ENCODE measurements around the gene CD164. TPM values are rescaled to one million over a fixed set of nuclear protein-coding genes. Genes with fewer than 3 reads are reported as not detected.
A peak's percentile ranks its signal among the peaks of the same experiment; 100 is the strongest.

Gene CD164
- 100 to 1,000 TPM; 246 to 259 TPM for total RNA-seq
- 291 TPM for polyA plus RNA-seq

- Mint-ChIP-seq H3K27me3 (peaks cover 0 to 2% of the 10 kb centered on the region in 2 donors), H3K27ac (peak within 1 kb of the TSS; percentile 98 to 99 (median 99)), H3K4me1 (peaks cover 43 to 51% (median 43%) of the 10 kb centered on the region in 3 donors), H3K4me3 (peak within 1 kb of the TSS; percentile 92 to 99 (median 97)), H3K36me3 (peaks cover 0 to 43% (median 10%) of the 10 kb centered on the region in 3 donors), H3K9me3 (no peaks in the 10 kb centered on the region)
- DNase-seq: peak; percentile 91 to 97 (median 95)
- Histone ChIP-seq H3K27ac (ENCODE audit: low read depth, low read length) (peak within 1 kb of the TSS; percentile 97), H3K36me3 (ENCODE audit: insufficient read depth, low read length) (peaks cover 10% of the 10 kb centered on the region), H3K4me3 (ENCODE audit: low read length) (peak within 1 kb of the TSS; percentile 88), H3K4me1 (ENCODE audit: insufficient read depth, low read length) (peaks cover 39% of the 10 kb centered on the region), H3K9me3 (ENCODE audit: low read length) (no peaks in the 10 kb centered on the region), H3K27me3 (ENCODE audit: insufficient read depth, low read length, poor library complexity, severe bottlenecking) (no peaks in the 10 kb centered on the region)
- POLR2A ChIA-PET: interaction anchor here (0.5 to 2.9 kb wide), 18 partner anchors 9 to 1121 kb away, joined by 3 to 34 read pairs (median 7); partner anchors contain the start of genes AK9, CEP57L1, FIG4 and MICAL1
- CTCF ChIA-PET: interaction anchor here (0.8 to 4.9 kb wide), 21 partner anchors 8 to 840 kb away, joined by 3 to 73 read pairs (median 6); partner anchors contain the start of genes AK9, CEP57L1, FIG4 and MICAL1
Observed at GRCh38 chr6:109381747-109382575, at the start of gene CD164. CD164 (minus strand) TSS chr6:109382467; CDS start chr6:109382378, 89 bp downstream.

DNA sequence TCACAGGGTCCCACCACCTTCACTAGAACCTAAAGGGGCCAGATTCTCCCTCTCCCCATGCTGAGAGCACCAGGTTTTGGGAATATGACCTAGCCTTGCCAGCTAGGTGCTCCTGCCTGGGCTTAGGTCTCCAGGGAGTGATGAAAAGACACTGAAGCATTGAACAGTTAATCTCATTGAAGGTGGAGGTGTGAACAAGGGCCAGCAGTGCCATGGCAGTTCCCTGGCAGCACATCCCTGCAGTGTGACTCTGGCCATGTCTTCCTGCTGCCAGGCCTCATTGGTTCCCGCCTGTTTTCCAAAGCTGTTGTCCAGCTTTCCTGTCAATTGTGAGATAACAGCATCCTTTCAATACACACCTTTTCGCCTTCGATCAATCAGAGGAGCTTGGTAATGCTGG, 47.2 kb upstream of the CD164 start:
- H3K4me3 Mint-ChIP-seq: no peak overlapping the region
- H3K27ac Mint-ChIP-seq: no peak overlapping the region
- Histone ChIP-seq H3K36me3 (ENCODE audit: insufficient read depth, low read length) (no peaks in the 10 kb centered on the region), H3K4me1 (ENCODE audit: insufficient read depth, low read length) (no peaks in the 10 kb centered on the region), H3K9me3 (ENCODE audit: low read length) (no peaks in the 10 kb centered on the region), H3K4me3 (ENCODE audit: low read length) (no peak overlapping the region), H3K27ac (ENCODE audit: low read depth, low read length) (no peak overlapping the region), H3K27me3 (ENCODE audit: insufficient read depth, low read length, poor library complexity, severe bottlenecking) (no peaks in the 10 kb centered on the region)
- peaks cover 0 to 4% (median 0%) of the 10 kb centered on the region in 3 donors for H3K4me1 Mint-ChIP-seq
- H3K9me3 Mint-ChIP-seq: no peaks in the 10 kb centered on the region
- no peaks in the 10 kb centered on the region for H3K36me3 Mint-ChIP-seq
- ChIA-PET POLR2A (no interaction called here), CTCF (no interaction called here)
- no peak for DNase-seq
- peaks cover 0 to 3% of the 10 kb centered on the region in 2 donors for H3K27me3 Mint-ChIP-seq

GRCh38 chr6:109428889-109429477, 46.7 kb upstream of the CD164 start:
- H3K27ac ChIP-seq (ENCODE audit: low read depth, low read length): no peak overlapping the region
- no peaks in the 10 kb centered on the region for H3K4me1 ChIP-seq (ENCODE audit: insufficient read depth, low read length)
- CTCF ChIA-PET: no interaction called here
- no peaks in the 10 kb centered on the region for H3K9me3 Mint-ChIP-seq
- H3K9me3 ChIP-seq (ENCODE audit: low read length): no peaks in the 10 kb centered on the region
- DNase-seq: no peak
- POLR2A ChIA-PET: no interaction called here
- no peaks in the 10 kb centered on the region for H3K36me3 ChIP-seq (ENCODE audit: insufficient read depth, low read length)
- no peaks in the 10 kb centered on the region for H3K27me3 ChIP-seq (ENCODE audit: insufficient read depth, low read length, poor library complexity, severe bottlenecking)
- peaks cover 0 to 4% (median 0%) of the 10 kb centered on the region in 3 donors for H3K4me1 Mint-ChIP-seq
- H3K4me3 ChIP-seq (ENCODE audit: low read length): no peak overlapping the region
- H3K27ac Mint-ChIP-seq: no peak overlapping the region
- H3K4me3 Mint-ChIP-seq: no peak overlapping the region
- peaks cover 0 to 3% of the 10 kb centered on the region in 2 donors for H3K27me3 Mint-ChIP-seq
- no peaks in the 10 kb centered on the region for H3K36me3 Mint-ChIP-seq

- H3K4me1 Mint-ChIP-seq: peaks cover 0 to 4% (median 0%) of the 10 kb centered on the region in 3 donors
- POLR2A ChIA-PET: no interaction called here
- Histone ChIP-seq H3K4me1 (ENCODE audit: insufficient read depth, low read length) (no peaks in the 10 kb centered on the region), H3K27ac (ENCODE audit: low read depth, low read length) (no peak overlapping the region), H3K27me3 (ENCODE audit: insufficient read depth, low read length, poor library complexity, severe bottlenecking) (no peaks in the 10 kb centered on the region), H3K36me3 (ENCODE audit: insufficient read depth, low read length) (no peaks in the 10 kb centered on the region), H3K4me3 (ENCODE audit: low read length) (no peak overlapping the region), H3K9me3 (ENCODE audit: low read length) (no peaks in the 10 kb centered on the region)
- DNase-seq: no peak
- H3K4me3 Mint-ChIP-seq: no peak overlapping the region
- peak overlapping the region in 1 of 8 donors; percentile 57 for H3K27ac Mint-ChIP-seq
- CTCF ChIA-PET: no interaction called here
- H3K9me3 Mint-ChIP-seq: no peaks in the 10 kb centered on the region
- H3K36me3 Mint-ChIP-seq: peaks cover 0 to 2% (median 0%) of the 10 kb centered on the region in 3 donors
- H3K27me3 Mint-ChIP-seq: peaks cover 0 to 2% of the 10 kb centered on the region in 2 donors
Observed at GRCh38 chr6:109424946-109425345, 42.7 kb upstream of the CD164 start.

DNA sequence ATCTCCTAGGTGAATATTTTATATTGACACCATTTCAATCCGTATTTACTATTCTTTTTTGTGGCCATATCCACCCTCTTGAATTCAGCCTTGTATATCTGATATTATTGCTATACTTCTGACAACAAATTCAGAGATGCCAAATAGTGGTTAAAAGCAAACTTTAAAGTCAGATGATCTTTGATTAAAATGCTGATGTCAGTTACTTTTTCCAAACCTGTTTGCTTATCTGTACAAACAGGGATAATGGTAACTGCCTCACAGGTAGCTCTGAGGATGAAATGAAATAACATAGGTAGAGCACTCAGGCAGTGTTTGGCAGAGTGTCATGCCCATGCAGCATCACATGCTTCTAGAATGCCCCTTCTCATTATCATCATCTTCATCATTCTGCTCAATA, 38.9 kb upstream of the CD164 start:
- Histone ChIP-seq H3K9me3 (ENCODE audit: low read length) (no peaks in the 10 kb centered on the region), H3K27ac (ENCODE audit: low read depth, low read length) (no peak overlapping the region), H3K4me1 (ENCODE audit: insufficient read depth, low read length) (no peaks in the 10 kb centered on the region), H3K27me3 (ENCODE audit: insufficient read depth, low read length, poor library complexity, severe bottlenecking) (no peaks in the 10 kb centered on the region), H3K36me3 (ENCODE audit: insufficient read depth, low read length) (no peaks in the 10 kb centered on the region), H3K4me3 (ENCODE audit: low read length) (no peak overlapping the region)
- peaks cover 2 to 3% of the 10 kb centered on the region in 2 donors for H3K27me3 Mint-ChIP-seq
- H3K27ac Mint-ChIP-seq: no peak overlapping the region
- H3K4me1 Mint-ChIP-seq: peaks cover 0 to 4% (median 0%) of the 10 kb centered on the region in 3 donors
- POLR2A ChIA-PET: no interaction called here
- peaks cover 0 to 2% (median 0%) of the 10 kb centered on the region in 3 donors for H3K36me3 Mint-ChIP-seq
- DNase-seq: no peak
- no peaks in the 10 kb centered on the region for H3K9me3 Mint-ChIP-seq
- H3K4me3 Mint-ChIP-seq: no peak overlapping the region
- CTCF ChIA-PET: no interaction called here

- Histone ChIP-seq H3K9me3 (ENCODE audit: low read length) (no peaks in the 10 kb centered on the region), H3K4me3 (ENCODE audit: low read length) (no peak overlapping the region), H3K27ac (ENCODE audit: low read depth, low read length) (no peak overlapping the region), H3K4me1 (ENCODE audit: insufficient read depth, low read length) (no peaks in the 10 kb centered on the region), H3K36me3 (ENCODE audit: insufficient read depth, low read length) (no peaks in the 10 kb centered on the region), H3K27me3 (ENCODE audit: insufficient read depth, low read length, poor library complexity, severe bottlenecking) (no peaks in the 10 kb centered on the region)
- no peak for DNase-seq
- ChIA-PET CTCF (no interaction called here), POLR2A (no interaction called here)
- Mint-ChIP-seq H3K4me3 (no peak overlapping the region), H3K27ac (no peak overlapping the region), H3K36me3 (peaks cover 0 to 2% (median 0%) of the 10 kb centered on the region in 3 donors), H3K27me3 (peaks cover 2 to 3% of the 10 kb centered on the region in 2 donors), H3K4me1 (peaks cover 0 to 4% (median 0%) of the 10 kb centered on the region in 3 donors), H3K9me3 (no peaks in the 10 kb centered on the region)
Observed at GRCh38 chr6:109420751-109421150, 38.5 kb upstream of the CD164 start.

DNA sequence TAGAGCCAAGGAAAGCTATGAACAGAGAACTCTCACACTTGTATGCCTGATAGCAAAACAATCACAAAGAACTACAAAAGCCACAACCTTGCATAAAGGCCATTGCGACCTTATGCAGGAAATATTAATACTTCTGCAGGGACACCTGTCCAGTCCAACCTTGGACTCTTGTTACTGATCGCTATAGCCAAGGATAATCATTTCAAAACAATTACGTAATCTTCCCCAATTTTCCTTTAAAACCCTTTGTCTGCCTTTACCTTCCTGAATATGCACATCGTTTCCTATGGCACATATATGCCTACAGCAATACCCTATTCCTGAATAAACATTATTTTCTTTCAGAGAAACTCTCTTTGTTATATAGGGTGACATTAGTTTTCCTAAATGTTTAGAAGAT, 35.4 kb upstream of the CD164 start:
- Mint-ChIP-seq H3K4me1 (no peaks in the 10 kb centered on the region), H3K9me3 (peaks cover 0 to 1% (median 0%) of the 10 kb centered on the region in 5 donors), H3K27me3 (peaks cover 2 to 3% of the 10 kb centered on the region in 2 donors), H3K4me3 (no peak overlapping the region), H3K27ac (no peak overlapping the region), H3K36me3 (no peaks in the 10 kb centered on the region)
- Histone ChIP-seq H3K27ac (ENCODE audit: low read depth, low read length) (no peak overlapping the region), H3K4me3 (ENCODE audit: low read length) (no peak overlapping the region), H3K27me3 (ENCODE audit: insufficient read depth, low read length, poor library complexity, severe bottlenecking) (no peaks in the 10 kb centered on the region), H3K9me3 (ENCODE audit: low read length) (no peaks in the 10 kb centered on the region), H3K4me1 (ENCODE audit: insufficient read depth, low read length) (no peaks in the 10 kb centered on the region), H3K36me3 (ENCODE audit: insufficient read depth, low read length) (no peaks in the 10 kb centered on the region)
- POLR2A ChIA-PET: no interaction called here
- DNase-seq: no peak
- CTCF ChIA-PET: no interaction called here

DNA sequence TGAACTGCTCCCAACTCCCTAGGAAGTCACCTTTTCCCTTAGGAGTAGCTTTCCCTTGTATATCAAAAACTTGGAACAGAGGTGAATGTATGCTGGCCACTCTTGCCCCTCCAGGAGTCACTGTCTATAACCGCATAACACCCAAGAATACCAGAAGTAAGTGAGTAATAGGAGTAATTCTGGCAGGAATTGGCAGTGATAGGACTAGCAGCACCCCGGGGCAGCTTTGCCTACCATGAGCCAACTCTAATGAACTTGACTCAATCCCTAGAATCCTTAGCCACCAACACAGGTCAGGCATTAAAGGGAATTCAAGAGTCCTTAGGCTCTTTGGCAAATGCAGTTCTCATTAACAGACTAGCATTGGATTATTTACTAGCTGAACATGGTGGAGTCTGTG, 28.8 kb upstream of the CD164 start:
- Mint-ChIP-seq H3K4me1 (no peaks in the 10 kb centered on the region), H3K4me3 (no peak overlapping the region), H3K27ac (no peak overlapping the region), H3K27me3 (peaks cover 0 to 15% of the 10 kb centered on the region in 2 donors), H3K36me3 (peaks cover 0 to 2% (median 0%) of the 10 kb centered on the region in 3 donors), H3K9me3 (peaks cover 0 to 5% (median 1%) of the 10 kb centered on the region in 5 donors)
- ChIA-PET CTCF (no interaction called here), POLR2A (no interaction called here)
- Histone ChIP-seq H3K4me1 (ENCODE audit: insufficient read depth, low read length) (no peaks in the 10 kb centered on the region), H3K4me3 (ENCODE audit: low read length) (no peak overlapping the region), H3K27me3 (ENCODE audit: insufficient read depth, low read length, poor library complexity, severe bottlenecking) (no peaks in the 10 kb centered on the region), H3K9me3 (ENCODE audit: low read length) (no peaks in the 10 kb centered on the region), H3K36me3 (ENCODE audit: insufficient read depth, low read length) (no peaks in the 10 kb centered on the region), H3K27ac (ENCODE audit: low read depth, low read length) (no peak overlapping the region)
- no peak for DNase-seq
